Panc1 (cell line): ENCODE measurements around the gene THEM5.

Source experiments
- CTCF ChIP-seq: fragments of 450-650 bp; IDR thresholded peaks from 2 replicates; pipeline ENCODE4 v1.5.1; 2017; ENCODE audit warnings: mild to moderate bottlenecking
- POLR2AphosphoS5 ChIP-seq: IDR thresholded peaks from 2 replicates; pipeline ENCODE4 v1.6.1; 2012; ENCODE audit warnings: mild to moderate bottlenecking, low read depth, low read length, moderate library complexity
- REST ChIP-seq, 2 experiments: IDR thresholded peaks; 2 replicates each; pipeline ENCODE4 v1.6.1; 2011 to 2012; ENCODE audit warnings: low read depth in 2 of 2, control low read depth in 1 of 2, low read length in 1 of 2, mild to moderate bottlenecking in 1 of 2, moderate library complexity in 1 of 2; ENCODE audit not compliant: insufficient read depth in 1 of 2
- SIN3A ChIP-seq: IDR thresholded peaks from 2 replicates; pipeline ENCODE4 v1.6.1; 2012; ENCODE audit warnings: low read depth, mild to moderate bottlenecking, low read length, moderate library complexity, borderline replicate concordance; ENCODE audit not compliant: insufficient read depth
- TCF7L2 ChIP-seq: IDR thresholded peaks from 2 replicates; pipeline ENCODE4 v1.6.1; 2011; ENCODE audit warnings: mild to moderate bottlenecking, low read depth, low read length, inconsistent platforms

GRCh38 chr1:151817353-151817730, 36.2 kb downstream of the THEM5 start:
- no peak for TF ChIP-seq CTCF
- TF ChIP-seq POLR2AphosphoS5 = no peak
- no peak for TF ChIP-seq TCF7L2
- no peak for TF ChIP-seq SIN3A
- no peak for TF ChIP-seq REST (IDR thresholded peaks at IDR 0.05; ENCODE audit: insufficient read depth in 1 of 2, low read depth in 2 of 2, low read length in 1 of 2)
